ENCODE data around the gene CXCL6.

DNA sequence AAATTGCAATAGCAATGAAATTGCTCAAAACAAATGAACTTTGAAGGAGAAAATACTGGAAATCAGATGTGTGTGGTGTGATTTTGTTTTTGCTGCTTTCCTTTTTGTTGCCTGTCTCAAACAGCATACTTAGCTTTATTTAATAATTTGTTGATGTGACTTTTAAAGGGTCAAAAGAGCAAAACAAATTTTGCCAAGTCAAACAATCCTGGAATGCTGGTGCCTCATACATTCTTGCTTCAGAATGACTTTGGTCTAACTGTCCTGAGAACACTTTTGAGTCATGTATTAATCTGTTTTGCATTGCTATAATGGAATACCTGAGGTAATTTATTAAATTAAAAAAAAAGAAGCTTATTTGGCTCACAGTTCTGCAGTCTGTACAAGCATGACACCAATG is 20.0 kb downstream of the CXCL6 start:
- TF ChIP-seq EZH2 (IDR thresholded peaks at IDR 0.05; ENCODE audit: low read length, unreplicated experiment) = no peak
- TF ChIP-seq, protein P1, sequence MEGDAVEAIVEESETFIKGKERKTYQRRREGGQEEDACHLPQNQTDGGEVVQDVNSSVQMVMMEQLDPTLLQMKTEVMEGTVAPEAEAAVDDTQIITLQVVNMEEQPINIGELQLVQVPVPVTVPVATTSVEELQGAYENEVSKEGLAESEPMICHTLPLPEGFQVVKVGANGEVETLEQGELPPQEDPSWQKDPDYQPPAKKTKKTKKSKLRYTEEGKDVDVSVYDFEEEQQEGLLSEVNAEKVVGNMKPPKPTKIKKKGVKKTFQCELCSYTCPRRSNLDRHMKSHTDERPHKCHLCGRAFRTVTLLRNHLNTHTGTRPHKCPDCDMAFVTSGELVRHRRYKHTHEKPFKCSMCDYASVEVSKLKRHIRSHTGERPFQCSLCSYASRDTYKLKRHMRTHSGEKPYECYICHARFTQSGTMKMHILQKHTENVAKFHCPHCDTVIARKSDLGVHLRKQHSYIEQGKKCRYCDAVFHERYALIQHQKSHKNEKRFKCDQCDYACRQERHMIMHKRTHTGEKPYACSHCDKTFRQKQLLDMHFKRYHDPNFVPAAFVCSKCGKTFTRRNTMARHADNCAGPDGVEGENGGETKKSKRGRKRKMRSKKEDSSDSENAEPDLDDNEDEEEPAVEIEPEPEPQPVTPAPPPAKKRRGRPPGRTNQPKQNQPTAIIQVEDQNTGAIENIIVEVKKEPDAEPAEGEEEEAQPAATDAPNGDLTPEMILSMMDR (conservative IDR thresholded peaks at IDR 0.05; ENCODE audit: low read depth, low read length) = no peak

All from PC-3 (cell line).